ENCODE data around the gene SAT1. TPM values are rescaled to one million over a fixed set of nuclear protein-coding genes. Genes with fewer than 3 reads are reported as not detected.

The SAT1 gene
- total and polyA plus RNA-seq, 10 of the 15 experiments (the other 5 are each of a cell fraction or from before 2014, with no cell fraction given) = 42.2 to 234 (median 60.4) TPM

DNA sequence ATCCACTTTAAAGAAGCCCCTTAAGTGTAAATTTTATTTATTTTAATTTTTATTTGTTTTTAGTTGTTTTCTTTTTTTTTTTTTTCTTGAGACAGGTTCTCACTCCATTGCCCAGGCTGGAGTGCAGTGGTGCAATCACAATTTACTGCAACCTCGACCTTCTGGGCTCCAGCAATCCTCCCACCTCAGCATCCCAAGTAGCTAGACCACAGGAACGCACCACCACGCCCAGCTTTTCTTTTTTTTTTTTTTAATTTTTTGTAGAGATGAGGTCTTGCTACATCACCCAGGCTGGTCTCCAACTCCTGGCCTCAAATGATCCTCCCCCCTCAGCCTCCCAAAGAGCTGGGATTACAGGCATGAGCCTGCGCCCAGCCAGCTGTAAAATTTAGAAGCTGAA is 6.0 kb downstream of the SAT1 start:
- no TSS peak for BruUV-seq (replicated peaks)

More for the DNA sequence above, 6.0 kb downstream of the SAT1 start:
- Histone ChIP-seq H3K9me3 (replicated peaks; ENCODE audit: control insufficient read depth, insufficient read depth, low read length) (no peaks in the 10 kb centered on the region), H3K36me3 (ENCODE audit: control insufficient read depth in 2 of 2, insufficient read depth in 2 of 2, low read length in 1 of 2) (no peaks in the 10 kb centered on the region), H3K27ac (ENCODE audit: control insufficient read depth, insufficient read depth) (no peak overlapping the region), H3K9ac (ENCODE audit: control insufficient read depth, insufficient read depth, low read length) (no peak overlapping the region), H3K27me3 (replicated peaks in 1 of 2; ENCODE audit: control insufficient read depth in 2 of 2, insufficient read depth in 2 of 2, low read length in 1 of 2) (no peaks in the 10 kb centered on the region), H3K79me2 (ENCODE audit: control insufficient read depth, insufficient read depth, low read length) (peaks cover 3% of the 10 kb centered on the region), H3K4me1 (ENCODE audit: control insufficient read depth, insufficient read depth, low read length) (no peaks in the 10 kb centered on the region), H3K4me2 (ENCODE audit: control insufficient read depth, insufficient read depth) (no peak overlapping the region), H4K20me1 (ENCODE audit: control insufficient read depth, insufficient read depth) (no peaks in the 10 kb centered on the region), H3K4me3 (no peak overlapping the region), H2AFZ (ENCODE audit: control insufficient read depth, low read depth, low read length) (no peak overlapping the region)
- ATAC-seq = no peak
- in situ Hi-C loops (cut with MboI) (no loop called here), intact Hi-C loops (cut with micrococcal nuclease; ENCODE audit: unreplicated experiment) (loop anchor here (10.0 kb wide), 1 partner anchor 266 kb away; the partner anchor contains the start of gene EIF2S3)
- FAIRE-seq = no peak
- SMC1A ChIA-PET (ENCODE audit: uncharacterized antibody, unreplicated experiment) = interaction anchor here (1.4 to 2.4 kb wide), 2 partner anchors 46 to 113 kb away, joined by 3 to 9 read pairs; partner anchors contain the start of gene ACOT9
- no peak for DNase-seq (ENCODE audit: low read depth, low spot score)
- 48% methylated on average over 4 of the region's 4 CpGs for WGBS (ENCODE audit: insufficient coverage, insufficient replicate concordance, low lambda C conversion rate, missing lambda C conversion rate)
- RAD21 ChIA-PET (ENCODE audit: unreplicated experiment) = interaction anchor here (2.6 kb wide), 1 partner anchor 113 kb away, joined by 9 read pairs; no protein-coding TSS in a partner anchor
- CTCF ChIA-PET = interaction anchor here (2.3 kb wide), 1 partner anchor 113 kb away, joined by 11 read pairs; no protein-coding TSS in a partner anchor
- TF ChIP-seq, protein P1, sequence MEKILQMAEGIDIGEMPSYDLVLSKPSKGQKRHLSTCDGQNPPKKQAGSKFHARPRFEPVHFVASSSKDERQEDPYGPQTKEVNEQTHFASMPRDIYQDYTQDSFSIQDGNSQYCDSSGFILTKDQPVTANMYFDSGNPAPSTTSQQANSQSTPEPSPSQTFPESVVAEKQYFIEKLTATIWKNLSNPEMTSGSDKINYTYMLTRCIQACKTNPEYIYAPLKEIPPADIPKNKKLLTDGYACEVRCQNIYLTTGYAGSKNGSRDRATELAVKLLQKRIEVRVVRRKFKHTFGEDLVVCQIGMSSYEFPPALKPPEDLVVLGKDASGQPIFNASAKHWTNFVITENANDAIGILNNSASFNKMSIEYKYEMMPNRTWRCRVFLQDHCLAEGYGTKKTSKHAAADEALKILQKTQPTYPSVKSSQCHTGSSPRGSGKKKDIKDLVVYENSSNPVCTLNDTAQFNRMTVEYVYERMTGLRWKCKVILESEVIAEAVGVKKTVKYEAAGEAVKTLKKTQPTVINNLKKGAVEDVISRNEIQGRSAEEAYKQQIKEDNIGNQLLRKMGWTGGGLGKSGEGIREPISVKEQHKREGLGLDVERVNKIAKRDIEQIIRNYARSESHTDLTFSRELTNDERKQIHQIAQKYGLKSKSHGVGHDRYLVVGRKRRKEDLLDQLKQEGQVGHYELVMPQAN (conservative IDR thresholded peaks at IDR 0.05) = no peak
- TF ChIP-seq FOS (IDR thresholded peaks at IDR 0.05; ENCODE audit: borderline replicate concordance, extremely low read depth, insufficient read length) (no peak), ATF3 (IDR thresholded peaks at IDR 0.05; ENCODE audit: borderline replicate concordance, extremely low read depth, low read depth, low read length) (no peak), SIN3A (IDR thresholded peaks at IDR 0.05; ENCODE audit: low read depth, low read length) (no peak), ZNF274 (IDR thresholded peaks at IDR 0.05; ENCODE audit: insufficient read depth, insufficient read length) (no peak), HDGF (IDR thresholded peaks at IDR 0.05) (no peak), RFX5 (IDR thresholded peaks at IDR 0.05; ENCODE audit: low read depth, low read length) (no peak), CHD2 (IDR thresholded peaks at IDR 0.05; ENCODE audit: borderline replicate concordance, low read depth, low read length) (no peak), SMAD5 (IDR thresholded peaks at IDR 0.05; ENCODE audit: low read depth) (no peak), TAF1 (IDR thresholded peaks at IDR 0.05; ENCODE audit: borderline replicate concordance, low read depth, low read length) (no peak), STAT1 (conservative IDR thresholded peaks at IDR 0.05) (no peak), SMC3 (IDR thresholded peaks at IDR 0.05; ENCODE audit: borderline replicate concordance, low read length) (no peak), NFYB (IDR thresholded peaks at IDR 0.05; ENCODE audit: insufficient read depth, low read depth, low read length) (no peak), TARDBP (IDR thresholded peaks at IDR 0.05; ENCODE audit: borderline replicate concordance) (no peak), NRF1 (conservative IDR thresholded peaks at IDR 0.05; ENCODE audit: low read depth, low read length) (no peak), TCF7 (IDR thresholded peaks at IDR 0.05; ENCODE audit: borderline replicate concordance) (no peak)
- TF ChIP-seq, protein P2, sequence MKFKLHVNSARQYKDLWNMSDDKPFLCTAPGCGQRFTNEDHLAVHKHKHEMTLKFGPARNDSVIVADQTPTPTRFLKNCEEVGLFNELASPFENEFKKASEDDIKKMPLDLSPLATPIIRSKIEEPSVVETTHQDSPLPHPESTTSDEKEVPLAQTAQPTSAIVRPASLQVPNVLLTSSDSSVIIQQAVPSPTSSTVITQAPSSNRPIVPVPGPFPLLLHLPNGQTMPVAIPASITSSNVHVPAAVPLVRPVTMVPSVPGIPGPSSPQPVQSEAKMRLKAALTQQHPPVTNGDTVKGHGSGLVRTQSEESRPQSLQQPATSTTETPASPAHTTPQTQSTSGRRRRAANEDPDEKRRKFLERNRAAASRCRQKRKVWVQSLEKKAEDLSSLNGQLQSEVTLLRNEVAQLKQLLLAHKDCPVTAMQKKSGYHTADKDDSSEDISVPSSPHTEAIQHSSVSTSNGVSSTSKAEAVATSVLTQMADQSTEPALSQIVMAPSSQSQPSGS (IDR thresholded peaks at IDR 0.05; ENCODE audit: low read length) = no peak
- POLR2A ChIA-PET = no interaction called here
